Parathyroid adenoma (tissue), 2 donors: ENCODE results near the gene DEPDC4.
"Not testable (repeated sequence)": the region's sequence is repeated elsewhere in the genome, so short reads cannot be mapped to it uniquely, and the experiment has no call there.

ENCODE experiments used
- H2AFZ ChIP-seq: fragments of 300-600 bp; sonication (generic); one replicate; pipeline ENCODE4 v1.7.0; 2017; ENCODE audit warnings: antibody characterized with exemption, mild to moderate bottlenecking
- H3K27ac ChIP-seq: fragments of 300-600 bp; sonication (generic); one replicate; pipeline ENCODE4 v1.7.0; 2017
- H3K27me3 ChIP-seq: fragments of 300-600 bp; sonication (generic); one replicate; pipeline ENCODE4 v1.7.0; 2017; ENCODE audit warnings: low read length; ENCODE audit not compliant: control insufficient read depth, insufficient read depth
- H3K36me3 ChIP-seq: fragments of 300-600 bp; sonication (generic); one replicate; pipeline ENCODE4 v1.7.0; 2017; ENCODE audit warnings: low read length; ENCODE audit not compliant: control insufficient read depth, insufficient read depth
- H3K4me1 ChIP-seq: fragments of 300-600 bp; sonication (generic); one replicate; pipeline ENCODE4 v1.7.0; 2017; ENCODE audit warnings: control low read depth
- H3K4me2 ChIP-seq: fragments of 300-600 bp; sonication (generic); one replicate; pipeline ENCODE4 v1.7.0; 2017; ENCODE audit warnings: low read length
- H3K4me3 ChIP-seq: fragments of 300-600 bp; sonication (generic); one replicate; pipeline ENCODE4 v1.7.0; 2017; ENCODE audit warnings: low read depth, low read length
- H3K79me2 ChIP-seq: fragments of 300-600 bp; sonication (generic); one replicate; pipeline ENCODE4 v1.7.0; 2017; ENCODE audit warnings: control low read depth
- H3K9ac ChIP-seq: fragments of 300-600 bp; sonication (generic); one replicate; pipeline ENCODE4 v1.7.0; 2017; ENCODE audit warnings: mild to moderate bottlenecking
- H3K9me3 ChIP-seq: fragments of 300-600 bp; sonication (generic); one replicate; pipeline ENCODE4 v1.7.0; 2017; ENCODE audit warnings: low read length; ENCODE audit not compliant: control insufficient read depth
- CTCF ChIP-seq: fragments of 300-600 bp; sonication (generic); IDR thresholded peaks from one replicate; pipeline ENCODE4 v1.7.0; 2017; ENCODE audit warnings: antibody characterized with exemption, mild to moderate bottlenecking
- donor health status: primary hyperparathyroidism.

DEPDC4 gene

GRCh38 chr12:100266835-100267602 lies at the start of gene DEPDC4, which contains the start of gene SCYL2:
TSS of gene DEPDC4 (minus strand) at chr12:100267079. CDS start at chr12:100267076, 3 bp downstream.
TSS of gene SCYL2 (plus strand) at chr12:100267177. CDS start at chr12:100282971, 15,794 bp downstream.
- Histone ChIP-seq H3K4me1 (peaks cover 9% of the 10 kb centered on the region), H3K9ac (peak within 1 kb of the TSS; percentile 68), H3K9me3 (no peaks in the 10 kb centered on the region), H3K27ac (peak within 1 kb of the TSS; percentile 86), H3K79me2 (peaks cover 14% of the 10 kb centered on the region), H3K36me3 (no peaks in the 10 kb centered on the region), H3K27me3 (no peaks in the 10 kb centered on the region), H3K4me2 (peak within 1 kb of the TSS; percentile 87), H2AFZ (peak within 1 kb of the TSS; percentile 91), H3K4me3 (peak within 1 kb of the TSS; percentile 89)
- TF ChIP-seq CTCF = no peak

- TF ChIP-seq CTCF = no peak
These were observed 44.4 kb upstream of the DEPDC4 start for GRCh38 chr12:100311317-100311716.

GRCh38 chr12:100308138-100308537 lies 41.3 kb upstream of the DEPDC4 start:
- not testable (repeated sequence) for H3K4me1 ChIP-seq, H3K79me2 ChIP-seq, H3K4me2 ChIP-seq, H2AFZ ChIP-seq, H3K4me3 ChIP-seq, H3K27me3 ChIP-seq, H3K36me3 ChIP-seq, H3K9ac ChIP-seq, H3K9me3 ChIP-seq, H3K27ac ChIP-seq

More at GRCh38 chr12:100311317-100311716, 44.4 kb upstream of the DEPDC4 start:
- no peaks in the 10 kb centered on the region for H3K4me1 ChIP-seq
- H3K27me3 ChIP-seq = no peaks in the 10 kb centered on the region
- H3K9me3 ChIP-seq = no peaks in the 10 kb centered on the region
- H3K4me3 ChIP-seq = no peak overlapping the region
- no peaks in the 10 kb centered on the region for H3K36me3 ChIP-seq
- H3K9ac ChIP-seq = no peak overlapping the region
- no peak overlapping the region for H3K27ac ChIP-seq
- no peaks in the 10 kb centered on the region for H3K79me2 ChIP-seq
- H2AFZ ChIP-seq = no peak overlapping the region
- no peak overlapping the region for H3K4me2 ChIP-seq

GRCh38 chr12:100304334-100304733 lies 37.5 kb upstream of the DEPDC4 start:
- not testable (repeated sequence) for H3K4me3 ChIP-seq, H3K4me2 ChIP-seq, H3K9me3 ChIP-seq, H3K27ac ChIP-seq, H3K4me1 ChIP-seq, H3K9ac ChIP-seq, H3K27me3 ChIP-seq, H3K79me2 ChIP-seq, H2AFZ ChIP-seq, H3K36me3 ChIP-seq

GRCh38 chr12:100303831-100304230 lies 37.0 kb upstream of the DEPDC4 start:
- Histone ChIP-seq H3K4me2 (no peak overlapping the region), H3K4me1 (no peaks in the 10 kb centered on the region), H2AFZ (no peak overlapping the region), H3K27ac (no peak overlapping the region), H3K79me2 (peaks cover 8% of the 10 kb centered on the region), H3K4me3 (no peak overlapping the region), H3K9ac (no peak overlapping the region), H3K27me3 (no peaks in the 10 kb centered on the region), H3K9me3 (no peaks in the 10 kb centered on the region), H3K36me3 (no peaks in the 10 kb centered on the region)
- TF ChIP-seq CTCF = no peak
